NCI-H2107 treated with DMSO at 0.1 percent for 48 hours (cell line): Measurements from ENCODE around the gene MGAT3.

Experiments used
- DNase-seq: peaks from one replicate; lab custom pipeline; 2025; ENCODE audit not compliant: unreplicated experiment; lab: John Stamatoyannopoulos, UW

MGAT3 gene

GRCh38 chr22:39427751-39428596, 28.8 kb upstream of the MGAT3 start:
- no peak for DNase-seq

GRCh38 chr22:39428597-39429071, 28.2 kb upstream of the MGAT3 start:
- no peak for DNase-seq

- no peak for DNase-seq
Measured at GRCh38 chr22:39429186-39429585, 27.6 kb upstream of the MGAT3 start.

- DNase-seq, result no peak
Measured at GRCh38 chr22:39429916-39430575, 26.8 kb upstream of the MGAT3 start.

GRCh38 chr22:39430576-39431150, 26.1 kb upstream of the MGAT3 start:
- DNase-seq, result no peak

- no peak for DNase-seq
Measured at GRCh38 chr22:39431216-39431801, 25.5 kb upstream of the MGAT3 start.

GRCh38 chr22:39431821-39432251, 25.0 kb upstream of the MGAT3 start:
- DNase-seq, result no peak

- DNase-seq, result no peak
Measured at GRCh38 chr22:39432361-39432811, 24.4 kb upstream of the MGAT3 start.

GRCh38 chr22:39433476-39434242, 23.2 kb upstream of the MGAT3 start:
- DNase-seq, result no peak

GRCh38 chr22:39434243-39434653, 22.6 kb upstream of the MGAT3 start:
- DNase-seq, result no peak

- DNase-seq, result no peak
Measured at GRCh38 chr22:39434721-39435120, 22.1 kb upstream of the MGAT3 start.

GRCh38 chr22:39435616-39436015, 21.2 kb upstream of the MGAT3 start:
- DNase-seq, result no peak

- no peak for DNase-seq
Measured at GRCh38 chr22:39437791-39438704, 18.8 kb upstream of the MGAT3 start.

- no peak for DNase-seq
Measured at GRCh38 chr22:39439170-39439569, 17.6 kb upstream of the MGAT3 start.

GRCh38 chr22:39443398-39443797, 13.4 kb upstream of the MGAT3 start:
- no peak for DNase-seq

GRCh38 chr22:39444247-39444800, 12.5 kb upstream of the MGAT3 start:
- DNase-seq, result no peak

GRCh38 chr22:39444937-39445465, 11.8 kb upstream of the MGAT3 start:
- no peak for DNase-seq

GRCh38 chr22:39445678-39446077, 11.1 kb upstream of the MGAT3 start:
- DNase-seq, result no peak

- no peak for DNase-seq
Measured at GRCh38 chr22:39446239-39446721, 10.5 kb upstream of the MGAT3 start.
